ENCODE results near the gene LRRC8E. TPM values are rescaled to one million over a fixed set of nuclear protein-coding genes. Genes with fewer than 3 reads are reported as not detected.

The LRRC8E gene
- total and polyA plus RNA-seq, 4 donors = 1.8 to 3.3 (median 2.4) TPM; not detected in 1

DNA sequence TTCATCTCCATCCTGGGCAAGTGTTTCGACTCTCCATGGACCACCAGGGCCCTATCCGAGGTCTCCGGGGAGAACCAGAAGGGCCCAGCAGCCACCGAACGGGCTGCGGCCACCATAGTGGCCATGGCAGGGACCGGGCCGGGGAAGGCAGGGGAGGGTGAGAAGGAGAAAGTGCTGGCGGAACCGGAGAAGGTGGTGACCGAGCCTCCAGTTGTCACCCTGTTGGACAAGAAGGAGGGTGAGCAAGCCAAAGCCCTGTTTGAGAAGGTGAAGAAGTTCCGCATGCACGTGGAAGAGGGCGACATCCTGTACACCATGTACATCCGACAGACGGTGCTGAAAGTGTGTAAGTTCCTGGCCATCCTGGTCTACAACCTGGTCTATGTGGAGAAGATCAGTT, 10.7 kb downstream of the LRRC8E start:
- no peaks in the 10 kb centered on the region for H3K9me3 ChIP-seq (ENCODE audit: control insufficient read depth in 4 of 4, low read length in 3 of 4)
- WGBS = 96% methylated on average over 16 of the region's 16 CpGs
- H3K4me3 ChIP-seq (ENCODE audit: low read depth in 1 of 3, low read length in 3 of 3) = no peak overlapping the region
- TF ChIP-seq HNF4A (conservative IDR thresholded peaks at IDR 0.05) (no peak), GABPA (IDR thresholded peaks at IDR 0.05 in 1 of 2, conservative IDR thresholded peaks at IDR 0.05 in 1 of 2) (no peak), YY1 (IDR thresholded peaks at IDR 0.05) (no peak), RXRA (IDR thresholded peaks at IDR 0.05) (no peak), TAF1 (conservative IDR thresholded peaks at IDR 0.05) (no peak), JUND (IDR thresholded peaks at IDR 0.05) (no peak), FOXA2 (IDR thresholded peaks at IDR 0.05) (no peak), FOXA1 (IDR thresholded peaks at IDR 0.05) (no peak), EGR1 (IDR thresholded peaks at IDR 0.05; ENCODE audit: low read depth in 2 of 2) (no peak), SP1 (IDR thresholded peaks at IDR 0.05) (no peak), HNF4G (IDR thresholded peaks at IDR 0.05) (no peak), RAD21 (IDR thresholded peaks at IDR 0.05) (no peak), NR2F2 (IDR thresholded peaks at IDR 0.05) (no peak)
- TF ChIP-seq, protein P1, sequence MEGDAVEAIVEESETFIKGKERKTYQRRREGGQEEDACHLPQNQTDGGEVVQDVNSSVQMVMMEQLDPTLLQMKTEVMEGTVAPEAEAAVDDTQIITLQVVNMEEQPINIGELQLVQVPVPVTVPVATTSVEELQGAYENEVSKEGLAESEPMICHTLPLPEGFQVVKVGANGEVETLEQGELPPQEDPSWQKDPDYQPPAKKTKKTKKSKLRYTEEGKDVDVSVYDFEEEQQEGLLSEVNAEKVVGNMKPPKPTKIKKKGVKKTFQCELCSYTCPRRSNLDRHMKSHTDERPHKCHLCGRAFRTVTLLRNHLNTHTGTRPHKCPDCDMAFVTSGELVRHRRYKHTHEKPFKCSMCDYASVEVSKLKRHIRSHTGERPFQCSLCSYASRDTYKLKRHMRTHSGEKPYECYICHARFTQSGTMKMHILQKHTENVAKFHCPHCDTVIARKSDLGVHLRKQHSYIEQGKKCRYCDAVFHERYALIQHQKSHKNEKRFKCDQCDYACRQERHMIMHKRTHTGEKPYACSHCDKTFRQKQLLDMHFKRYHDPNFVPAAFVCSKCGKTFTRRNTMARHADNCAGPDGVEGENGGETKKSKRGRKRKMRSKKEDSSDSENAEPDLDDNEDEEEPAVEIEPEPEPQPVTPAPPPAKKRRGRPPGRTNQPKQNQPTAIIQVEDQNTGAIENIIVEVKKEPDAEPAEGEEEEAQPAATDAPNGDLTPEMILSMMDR (IDR thresholded peaks at IDR 0.05; ENCODE audit: low read depth, low read length, missing input control) = no peak
- TF ChIP-seq, protein P2, sequence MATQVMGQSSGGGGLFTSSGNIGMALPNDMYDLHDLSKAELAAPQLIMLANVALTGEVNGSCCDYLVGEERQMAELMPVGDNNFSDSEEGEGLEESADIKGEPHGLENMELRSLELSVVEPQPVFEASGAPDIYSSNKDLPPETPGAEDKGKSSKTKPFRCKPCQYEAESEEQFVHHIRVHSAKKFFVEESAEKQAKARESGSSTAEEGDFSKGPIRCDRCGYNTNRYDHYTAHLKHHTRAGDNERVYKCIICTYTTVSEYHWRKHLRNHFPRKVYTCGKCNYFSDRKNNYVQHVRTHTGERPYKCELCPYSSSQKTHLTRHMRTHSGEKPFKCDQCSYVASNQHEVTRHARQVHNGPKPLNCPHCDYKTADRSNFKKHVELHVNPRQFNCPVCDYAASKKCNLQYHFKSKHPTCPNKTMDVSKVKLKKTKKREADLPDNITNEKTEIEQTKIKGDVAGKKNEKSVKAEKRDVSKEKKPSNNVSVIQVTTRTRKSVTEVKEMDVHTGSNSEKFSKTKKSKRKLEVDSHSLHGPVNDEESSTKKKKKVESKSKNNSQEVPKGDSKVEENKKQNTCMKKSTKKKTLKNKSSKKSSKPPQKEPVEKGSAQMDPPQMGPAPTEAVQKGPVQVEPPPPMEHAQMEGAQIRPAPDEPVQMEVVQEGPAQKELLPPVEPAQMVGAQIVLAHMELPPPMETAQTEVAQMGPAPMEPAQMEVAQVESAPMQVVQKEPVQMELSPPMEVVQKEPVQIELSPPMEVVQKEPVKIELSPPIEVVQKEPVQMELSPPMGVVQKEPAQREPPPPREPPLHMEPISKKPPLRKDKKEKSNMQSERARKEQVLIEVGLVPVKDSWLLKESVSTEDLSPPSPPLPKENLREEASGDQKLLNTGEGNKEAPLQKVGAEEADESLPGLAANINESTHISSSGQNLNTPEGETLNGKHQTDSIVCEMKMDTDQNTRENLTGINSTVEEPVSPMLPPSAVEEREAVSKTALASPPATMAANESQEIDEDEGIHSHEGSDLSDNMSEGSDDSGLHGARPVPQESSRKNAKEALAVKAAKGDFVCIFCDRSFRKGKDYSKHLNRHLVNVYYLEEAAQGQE (IDR thresholded peaks at IDR 0.05) = no peak
- TF ChIP-seq, protein P3, sequence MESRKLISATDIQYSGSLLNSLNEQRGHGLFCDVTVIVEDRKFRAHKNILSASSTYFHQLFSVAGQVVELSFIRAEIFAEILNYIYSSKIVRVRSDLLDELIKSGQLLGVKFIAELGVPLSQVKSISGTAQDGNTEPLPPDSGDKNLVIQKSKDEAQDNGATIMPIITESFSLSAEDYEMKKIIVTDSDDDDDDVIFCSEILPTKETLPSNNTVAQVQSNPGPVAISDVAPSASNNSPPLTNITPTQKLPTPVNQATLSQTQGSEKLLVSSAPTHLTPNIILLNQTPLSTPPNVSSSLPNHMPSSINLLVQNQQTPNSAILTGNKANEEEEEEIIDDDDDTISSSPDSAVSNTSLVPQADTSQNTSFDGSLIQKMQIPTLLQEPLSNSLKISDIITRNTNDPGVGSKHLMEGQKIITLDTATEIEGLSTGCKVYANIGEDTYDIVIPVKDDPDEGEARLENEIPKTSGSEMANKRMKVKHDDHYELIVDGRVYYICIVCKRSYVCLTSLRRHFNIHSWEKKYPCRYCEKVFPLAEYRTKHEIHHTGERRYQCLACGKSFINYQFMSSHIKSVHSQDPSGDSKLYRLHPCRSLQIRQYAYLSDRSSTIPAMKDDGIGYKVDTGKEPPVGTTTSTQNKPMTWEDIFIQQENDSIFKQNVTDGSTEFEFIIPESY (IDR thresholded peaks at IDR 0.05) = no peak
- TF ChIP-seq, protein P4, sequence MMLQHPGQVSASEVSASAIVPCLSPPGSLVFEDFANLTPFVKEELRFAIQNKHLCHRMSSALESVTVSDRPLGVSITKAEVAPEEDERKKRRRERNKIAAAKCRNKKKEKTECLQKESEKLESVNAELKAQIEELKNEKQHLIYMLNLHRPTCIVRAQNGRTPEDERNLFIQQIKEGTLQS (IDR thresholded peaks at IDR 0.05) = no peak
- TF ChIP-seq, protein P5, sequence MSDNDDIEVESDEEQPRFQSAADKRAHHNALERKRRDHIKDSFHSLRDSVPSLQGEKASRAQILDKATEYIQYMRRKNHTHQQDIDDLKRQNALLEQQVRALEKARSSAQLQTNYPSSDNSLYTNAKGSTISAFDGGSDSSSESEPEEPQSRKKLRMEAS (IDR thresholded peaks at IDR 0.05) = no peak
- no peaks in the 10 kb centered on the region for H3K27me3 ChIP-seq (ENCODE audit: control insufficient read depth in 4 of 4, insufficient read depth in 4 of 4, low read length in 3 of 4)
- H3K27ac ChIP-seq (ENCODE audit: low read depth in 1 of 2, low read length in 2 of 2) = no peak overlapping the region
- DNase-seq (ENCODE audit: low spot score) = no peak
- no peak overlapping the region for H3K9ac ChIP-seq (ENCODE audit: low read depth in 1 of 2, low read length in 2 of 2)
- H3K4me1 ChIP-seq (ENCODE audit: control insufficient read depth in 4 of 4, insufficient read depth in 4 of 4, low read length in 3 of 4) = peaks cover 3 to 24% (median 14%) of the 10 kb centered on the region in 4 donors
- no peaks in the 10 kb centered on the region for H3K36me3 ChIP-seq (ENCODE audit: control insufficient read depth in 4 of 4, insufficient read depth in 3 of 4, low read depth in 1 of 4, low read length in 3 of 4)
